WI38 (cell line): ENCODE data around the gene REST.
"Not testable (repeated sequence)": the region's sequence is repeated elsewhere in the genome, so short reads cannot be mapped to it uniquely, and the experiment has no call there.

Experiments
- H3K4me3 ChIP-seq: 2 replicates; pipeline ENCODE4 v1.5.1; 2011; ENCODE audit warnings: low read depth, mild to moderate bottlenecking, control low read depth, low read length
- CTCF ChIP-seq: IDR thresholded peaks from 2 replicates; pipeline ENCODE4 v1.5.1; 2012; ENCODE audit warnings: low read depth, mild to moderate bottlenecking, control low read depth, low read length

REST gene

GRCh38 chr4:56914336-56914735, 6.6 kb downstream of the REST start:
- TF ChIP-seq CTCF = no peak
- no peak overlapping the region for H3K4me3 ChIP-seq

- H3K4me3 ChIP-seq = not testable (repeated sequence)
These were observed 7.3 kb downstream of the REST start for GRCh38 chr4:56914977-56915376.

- H3K4me3 ChIP-seq = no peak overlapping the region
These were observed 19.5 kb downstream of the REST start for GRCh38 chr4:56927196-56927595.

GRCh38 chr4:56930638-56931037, 22.9 kb downstream of the REST start:
- TF ChIP-seq CTCF = no peak
- H3K4me3 ChIP-seq = no peak overlapping the region

More at GRCh38 chr4:56927196-56927595, 19.5 kb downstream of the REST start:
- no peak for TF ChIP-seq CTCF

- H3K4me3 ChIP-seq = no peak overlapping the region
- TF ChIP-seq CTCF = no peak
These were observed 24.2 kb downstream of the REST start for GRCh38 chr4:56931924-56932323.

DNA sequence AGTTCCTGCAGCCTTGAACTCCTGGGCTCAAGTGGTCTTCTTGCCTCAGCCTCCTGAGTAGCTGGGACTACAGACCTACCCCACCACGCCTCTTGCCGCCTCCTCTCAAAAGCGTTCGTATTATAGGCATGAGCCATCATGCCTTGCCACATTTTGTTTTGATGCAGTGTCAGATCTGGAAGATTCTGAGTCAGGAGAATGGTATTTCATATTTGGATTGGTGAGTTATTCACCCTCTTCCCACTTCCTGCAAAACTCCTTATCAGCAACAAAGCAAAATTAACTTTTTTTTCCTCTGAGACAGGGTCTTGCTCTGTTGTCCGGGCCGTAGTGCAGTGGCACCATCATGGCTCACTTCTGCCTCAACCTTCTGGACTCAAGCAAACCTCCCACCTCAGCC, 29.6 kb downstream of the REST start:
- no peak for TF ChIP-seq CTCF
- H3K4me3 ChIP-seq = no peak overlapping the region

DNA sequence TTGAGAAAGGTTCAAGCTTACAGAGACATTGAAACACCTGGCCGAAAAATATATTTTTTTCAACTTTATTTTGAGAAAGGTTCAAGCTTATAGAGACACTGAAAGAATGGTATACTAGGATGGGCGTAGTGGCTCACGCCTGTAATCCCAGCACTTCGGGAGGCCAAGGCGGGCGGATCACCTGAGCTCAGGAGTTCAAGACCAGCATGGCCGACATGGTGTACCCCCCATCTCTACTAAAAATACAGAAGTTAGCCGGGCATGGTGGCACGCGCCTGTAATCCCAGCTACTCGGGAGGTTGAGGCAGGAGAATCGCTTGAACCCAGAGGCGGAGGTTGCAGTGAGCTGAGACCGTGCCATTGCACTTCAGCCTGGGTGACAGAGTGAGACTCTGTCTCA, 32.1 kb downstream of the REST start:
- not testable (repeated sequence) for H3K4me3 ChIP-seq

GRCh38 chr4:56940403-56940802, 32.7 kb downstream of the REST start:
- TF ChIP-seq CTCF = no peak

DNA sequence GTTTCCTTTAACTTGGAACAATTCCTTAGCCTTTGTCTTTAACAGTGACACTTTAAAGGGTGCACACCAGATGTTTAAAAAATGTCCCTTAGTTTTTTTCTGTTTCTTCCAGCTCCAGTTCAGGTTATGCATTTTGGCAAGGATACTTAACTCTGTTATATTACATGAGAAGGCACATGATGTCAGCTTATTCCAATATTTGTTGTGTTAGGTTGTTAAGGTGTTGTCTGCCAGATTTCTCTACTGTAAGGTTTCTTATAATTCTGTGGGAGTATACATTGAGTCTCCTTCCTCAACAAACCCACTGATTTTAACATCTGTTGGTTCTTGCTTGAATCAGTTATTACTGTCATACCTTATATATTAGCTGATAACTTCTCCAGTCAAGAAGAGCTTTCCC, 33.3 kb downstream of the REST start:
- no peak for TF ChIP-seq CTCF
- H3K4me3 ChIP-seq = no peak overlapping the region

More at GRCh38 chr4:56940403-56940802, 32.7 kb downstream of the REST start:
- H3K4me3 ChIP-seq = no peak overlapping the region
